ENCODE measurements around the gene MYO1C.

DNA sequence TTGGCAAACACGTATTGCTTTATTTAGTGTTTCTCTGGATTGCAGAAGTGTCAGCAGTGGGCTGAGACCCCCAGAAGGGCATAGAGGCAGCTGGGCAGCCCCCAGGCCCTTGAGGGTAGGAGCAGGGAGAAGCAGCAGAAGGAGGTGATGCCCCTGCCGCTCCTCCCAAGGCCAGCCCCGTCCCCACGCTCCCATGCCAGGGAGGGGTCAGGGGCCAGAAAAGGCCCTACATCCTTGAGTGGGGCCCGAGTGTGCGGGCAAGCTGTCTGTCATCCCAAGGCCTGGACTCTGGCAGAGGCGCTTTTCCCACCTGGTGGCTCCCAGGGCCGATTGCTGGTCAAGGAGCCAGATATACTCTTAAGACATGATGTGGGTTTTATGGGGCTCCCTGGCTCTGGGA is 28.3 kb downstream of the MYO1C start:
- TF ChIP-seq CTCF (IDR thresholded peaks at IDR 0.05; ENCODE audit: poor library complexity), result no peak
- TF ChIP-seq EZH2 (IDR thresholded peaks at IDR 0.05; ENCODE audit: borderline replicate concordance), result no peak

Data from hepatocyte (in vitro differentiated cells).